Activated gamma-delta T cell treated with anti-CD3 and anti-CD28 coated beads, Interleukin-2, amount 50 U/mL, for 16 hours (primary cell): ENCODE results near the gene SRP72.

Source experiments
- DNase-seq: peaks from one replicate; pipeline ENCODE4 v3.0.0-alpha.2; 2020; ENCODE audit warnings: low read depth

SRP72 gene

GRCh38 chr4:56550642-56551041 lies 83.2 kb downstream of the SRP72 start:
- DNase-seq, result no peak

DNA sequence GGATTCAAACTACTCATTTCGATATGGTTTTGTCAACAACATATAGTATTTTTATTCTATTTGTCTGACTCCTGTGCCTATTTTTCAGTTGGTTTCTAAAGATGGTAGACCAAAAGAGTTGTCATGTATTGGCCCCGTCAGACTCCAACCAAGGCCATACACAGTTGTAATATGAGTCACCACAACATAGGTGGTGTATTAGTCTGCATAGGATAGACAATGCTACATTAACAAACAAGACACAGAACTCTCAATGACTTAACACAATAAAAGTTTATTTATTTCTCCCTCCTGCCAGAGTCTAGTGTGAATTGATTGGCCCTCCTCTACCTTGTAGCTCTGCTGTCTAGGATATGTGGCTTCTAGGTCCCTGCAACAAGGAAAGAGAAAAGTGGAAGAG lies 84.1 kb downstream of the SRP72 start:
- no peak for DNase-seq

GRCh38 chr4:56552273-56552672 lies 84.9 kb downstream of the SRP72 start:
- no peak for DNase-seq
